Measurements from ENCODE around the gene PISD.

The PISD gene

GRCh38 chr22:31630331-31631329, 31.4 kb downstream of the PISD start:
- TF ChIP-seq ZFP3 (CRISPR knock-in tag; IDR thresholded peaks at IDR 0.05): 0 out of 2 replicates have a peak, but pooled peaks have one; percentile 15
- TF ChIP-seq TCF4 (CRISPR knock-in tag; IDR thresholded peaks at IDR 0.05; ENCODE audit: borderline replicate concordance): no peak
- TF ChIP-seq CSRNP3 (CRISPR knock-in tag; IDR thresholded peaks at IDR 0.05): 0 out of 2 replicates have a peak, but pooled peaks have one; percentile 32
- ATAC-seq: peak; percentile 88

DNA sequence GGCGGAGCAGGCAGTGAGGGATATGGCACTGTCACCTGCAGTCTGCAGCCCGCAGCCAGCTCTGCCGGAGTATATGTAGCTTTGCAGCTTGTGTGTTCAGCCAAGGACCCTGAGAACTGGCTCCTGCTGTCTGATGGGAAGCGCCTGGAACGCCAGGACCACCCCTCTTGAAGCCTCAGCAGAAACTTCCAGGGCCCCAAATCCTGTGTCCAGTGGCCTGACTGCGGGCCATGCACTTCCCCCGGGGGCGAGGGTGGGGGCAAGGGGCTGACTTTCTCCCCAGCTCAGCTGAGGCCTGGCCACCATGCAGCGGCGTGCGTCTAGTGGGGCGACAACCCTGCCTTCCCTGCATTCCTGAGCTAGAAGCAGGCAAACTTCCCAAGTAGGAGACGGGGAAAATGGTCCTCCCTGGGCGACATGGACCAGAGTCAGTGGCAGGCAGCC, 32.3 kb downstream of the PISD start:
- no peak for ATAC-seq
- no peak for TF ChIP-seq SNAI2 (CRISPR knock-in tag; IDR thresholded peaks at IDR 0.05)
- TF ChIP-seq ISL1 (CRISPR knock-in tag; IDR thresholded peaks at IDR 0.05): no peak
- no peak for TF ChIP-seq GLIS3 (CRISPR knock-in tag; IDR thresholded peaks at IDR 0.05)
- no peak for TF ChIP-seq ZC3H10 (CRISPR knock-in tag; IDR thresholded peaks at IDR 0.05)
- no peak for TF ChIP-seq PPARA (CRISPR knock-in tag; IDR thresholded peaks at IDR 0.05; ENCODE audit: borderline replicate concordance)
- no peak for TF ChIP-seq ZFP3 (CRISPR knock-in tag; IDR thresholded peaks at IDR 0.05)
- TF ChIP-seq ARNTL (CRISPR knock-in tag; IDR thresholded peaks at IDR 0.05; ENCODE audit: borderline replicate concordance, low read depth): no peak
- no peak for TF ChIP-seq TOX (CRISPR knock-in tag; IDR thresholded peaks at IDR 0.05; ENCODE audit: borderline replicate concordance)
- TF ChIP-seq ZFP30 (CRISPR knock-in tag; IDR thresholded peaks at IDR 0.05): no peak
- no peak for TF ChIP-seq CSRNP3 (CRISPR knock-in tag; IDR thresholded peaks at IDR 0.05)
- no peak for TF ChIP-seq ZNF565 (CRISPR knock-in tag; conservative IDR thresholded peaks at IDR 0.05; ENCODE audit: low read depth)
- TF ChIP-seq TSHZ2 (CRISPR knock-in tag; IDR thresholded peaks at IDR 0.05): no peak
- no peak for TF ChIP-seq BACH2 (CRISPR knock-in tag; IDR thresholded peaks at IDR 0.05; ENCODE audit: borderline replicate concordance)
- no peak for TF ChIP-seq CSDC2 (CRISPR knock-in tag; IDR thresholded peaks at IDR 0.05)
- TF ChIP-seq, protein P1, sequence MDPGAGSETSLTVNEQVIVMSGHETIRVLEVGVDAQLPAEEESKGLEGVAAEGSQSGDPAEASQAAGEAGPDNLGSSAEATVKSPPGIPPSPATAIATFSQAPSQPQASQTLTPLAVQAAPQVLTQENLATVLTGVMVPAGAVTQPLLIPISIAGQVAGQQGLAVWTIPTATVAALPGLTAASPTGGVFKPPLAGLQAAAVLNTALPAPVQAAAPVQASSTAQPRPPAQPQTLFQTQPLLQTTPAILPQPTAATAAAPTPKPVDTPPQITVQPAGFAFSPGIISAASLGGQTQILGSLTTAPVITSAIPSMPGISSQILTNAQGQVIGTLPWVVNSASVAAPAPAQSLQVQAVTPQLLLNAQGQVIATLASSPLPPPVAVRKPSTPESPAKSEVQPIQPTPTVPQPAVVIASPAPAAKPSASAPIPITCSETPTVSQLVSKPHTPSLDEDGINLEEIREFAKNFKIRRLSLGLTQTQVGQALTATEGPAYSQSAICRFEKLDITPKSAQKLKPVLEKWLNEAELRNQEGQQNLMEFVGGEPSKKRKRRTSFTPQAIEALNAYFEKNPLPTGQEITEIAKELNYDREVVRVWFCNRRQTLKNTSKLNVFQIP (CRISPR knock-in tag; IDR thresholded peaks at IDR 0.05; ENCODE audit: borderline replicate concordance, low read depth): no peak
- TF ChIP-seq RARB (CRISPR knock-in tag; IDR thresholded peaks at IDR 0.05): no peak
- TF ChIP-seq ZNF8 (CRISPR knock-in tag; IDR thresholded peaks at IDR 0.05): no peak
- TF ChIP-seq TCF4 (CRISPR knock-in tag; IDR thresholded peaks at IDR 0.05; ENCODE audit: borderline replicate concordance): no peak
- TF ChIP-seq ESRRG (CRISPR knock-in tag; IDR thresholded peaks at IDR 0.05): no peak
- no peak for TF ChIP-seq CREB5 (CRISPR knock-in tag; IDR thresholded peaks at IDR 0.05; ENCODE audit: low read depth)

Data from SK-N-SH treated with all-trans-retinoic acid at 6 μM for 48 hours (cell line).